K562 (cell line): Measurements from ENCODE around the gene SALL2.

Source experiments
- ESRRA ChIP-seq: fragments of 450-650 bp; IDR thresholded peaks from 2 replicates; pipeline ENCODE4 v1.6.1; 2014; ENCODE audit warnings: low read depth, mild to moderate bottlenecking, moderate library complexity, borderline replicate concordance
- GTF2E2 ChIP-seq: fragments of 200-800 bp; sonication (Bioruptor generic); IDR thresholded peaks from 2 replicates; pipeline ENCODE4 v1.6.1; 2016; ENCODE audit warnings: missing genetic modification characterization, missing compliant biosample characterization
- KAT2B ChIP-seq: IDR thresholded peaks from one replicate; pipeline ENCODE4 v1.6.1; 2012; ENCODE audit warnings: low read depth, mild to moderate bottlenecking, control low read depth, inconsistent platforms, low read length, moderate library complexity
- NR2C2 ChIP-seq, 2 experiments: fragments of 200-800 bp in 1 of 2; sonication (Bioruptor generic) in 1 of 2; sonication (generic) in 1 of 2; formaldehyde crosslinking in 1 of 2; IDR thresholded peaks; 2 replicates each; pipeline versions ENCODE4 v1.6.1 to v1.8.0; 2016 to 2022; ENCODE audit warnings: mild to moderate bottlenecking in 1 of 2, missing compliant biosample characterization in 1 of 2, missing genetic modification characterization in 1 of 2, missing genetic modification reagents in 1 of 2
- ZNF184 ChIP-seq: sonication (generic); formaldehyde crosslinking; IDR thresholded peaks from 2 replicates; pipeline ENCODE4 v1.5.0; 2020; ENCODE audit warnings: missing genetic modification reagents
- ZNF561 ChIP-seq: fragments of 450-650 bp; formaldehyde crosslinking; conservative IDR thresholded peaks from 2 replicates; pipeline ENCODE4 v1.4.0; 2020; ENCODE audit warnings: mild to moderate bottlenecking, moderate library complexity
- TF ChIP-seq, protein P1 (sequence below), 3 experiments: IDR thresholded peaks in 2 of 3; conservative IDR thresholded peaks in 1 of 3; 2 replicates each; pipeline ENCODE4 v1.5.1; 2011 to 2012; ENCODE audit warnings: low read length in 3 of 3, mild to moderate bottlenecking in 3 of 3, control low read depth in 2 of 3, improper control_type of control experiment in 1 of 3, inconsistent platforms in 1 of 3, low read depth in 1 of 3, mixed read lengths in 1 of 3, moderate library complexity in 1 of 3; ENCODE audit not compliant: insufficient read depth in 2 of 3
- TF ChIP-seq, protein P2 (sequence below): sonication (generic); formaldehyde crosslinking; IDR thresholded peaks from 2 replicates; pipeline ENCODE4 v1.8.1; 2023; ENCODE audit warnings: mild to moderate bottlenecking, missing genetic modification reagents

DNA sequence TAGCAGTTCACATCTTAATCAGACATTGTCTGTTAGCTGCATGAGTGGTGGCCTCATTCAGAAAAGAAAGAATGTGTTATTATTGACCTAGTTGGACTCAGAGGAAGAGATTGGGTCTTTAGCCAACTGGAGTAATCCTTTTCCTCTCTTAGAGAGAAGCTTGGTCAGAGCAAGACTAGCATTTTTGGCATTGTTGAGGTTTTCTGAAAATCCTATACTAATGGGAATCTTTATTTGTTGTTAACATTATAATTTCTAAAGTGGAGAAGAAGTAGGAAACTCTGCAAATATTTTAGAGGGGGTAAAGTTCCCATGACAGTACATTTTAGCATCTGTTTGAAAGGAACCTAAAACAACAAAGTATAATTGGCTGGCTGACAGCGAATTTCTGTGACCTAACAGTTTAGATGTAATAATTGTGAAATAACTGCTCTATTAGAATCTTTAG lies 39.5 kb downstream of the SALL2 start:
- TF ChIP-seq, protein P1, sequence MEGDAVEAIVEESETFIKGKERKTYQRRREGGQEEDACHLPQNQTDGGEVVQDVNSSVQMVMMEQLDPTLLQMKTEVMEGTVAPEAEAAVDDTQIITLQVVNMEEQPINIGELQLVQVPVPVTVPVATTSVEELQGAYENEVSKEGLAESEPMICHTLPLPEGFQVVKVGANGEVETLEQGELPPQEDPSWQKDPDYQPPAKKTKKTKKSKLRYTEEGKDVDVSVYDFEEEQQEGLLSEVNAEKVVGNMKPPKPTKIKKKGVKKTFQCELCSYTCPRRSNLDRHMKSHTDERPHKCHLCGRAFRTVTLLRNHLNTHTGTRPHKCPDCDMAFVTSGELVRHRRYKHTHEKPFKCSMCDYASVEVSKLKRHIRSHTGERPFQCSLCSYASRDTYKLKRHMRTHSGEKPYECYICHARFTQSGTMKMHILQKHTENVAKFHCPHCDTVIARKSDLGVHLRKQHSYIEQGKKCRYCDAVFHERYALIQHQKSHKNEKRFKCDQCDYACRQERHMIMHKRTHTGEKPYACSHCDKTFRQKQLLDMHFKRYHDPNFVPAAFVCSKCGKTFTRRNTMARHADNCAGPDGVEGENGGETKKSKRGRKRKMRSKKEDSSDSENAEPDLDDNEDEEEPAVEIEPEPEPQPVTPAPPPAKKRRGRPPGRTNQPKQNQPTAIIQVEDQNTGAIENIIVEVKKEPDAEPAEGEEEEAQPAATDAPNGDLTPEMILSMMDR (IDR thresholded peaks at IDR 0.05 in 2 of 3, conservative IDR thresholded peaks at IDR 0.05 in 1 of 3; ENCODE audit: insufficient read depth in 2 of 3, low read depth in 1 of 3, low read length in 3 of 3): no peak
- TF ChIP-seq, protein P2, sequence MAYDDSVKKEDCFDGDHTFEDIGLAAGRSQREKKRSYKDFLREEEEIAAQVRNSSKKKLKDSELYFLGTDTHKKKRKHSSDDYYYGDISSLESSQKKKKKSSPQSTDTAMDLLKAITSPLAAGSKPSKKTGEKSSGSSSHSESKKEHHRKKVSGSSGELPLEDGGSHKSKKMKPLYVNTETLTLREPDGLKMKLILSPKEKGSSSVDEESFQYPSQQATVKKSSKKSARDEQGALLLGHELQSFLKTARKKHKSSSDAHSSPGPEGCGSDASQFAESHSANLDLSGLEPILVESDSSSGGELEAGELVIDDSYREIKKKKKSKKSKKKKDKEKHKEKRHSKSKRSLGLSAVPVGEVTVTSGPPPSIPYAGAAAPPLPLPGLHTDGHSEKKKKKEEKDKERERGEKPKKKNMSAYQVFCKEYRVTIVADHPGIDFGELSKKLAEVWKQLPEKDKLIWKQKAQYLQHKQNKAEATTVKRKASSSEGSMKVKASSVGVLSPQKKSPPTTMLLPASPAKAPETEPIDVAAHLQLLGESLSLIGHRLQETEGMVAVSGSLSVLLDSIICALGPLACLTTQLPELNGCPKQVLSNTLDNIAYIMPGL (CRISPR knock-in tag): no peak
- no peak for TF ChIP-seq ZNF561 (CRISPR knock-in tag)
- no peak for TF ChIP-seq ESRRA
- TF ChIP-seq GTF2E2 (tag): no peak
- no peak for TF ChIP-seq NR2C2 (CRISPR knock-in tag; IDR thresholded peaks at IDR 0.05)
- TF ChIP-seq NR2C2 (tag; IDR thresholded peaks at IDR 0.05): no peak
- no peak for TF ChIP-seq KAT2B
- TF ChIP-seq ZNF184 (CRISPR knock-in tag): no peak
